Fibroblast of lung (primary cell): Measurements from ENCODE around the gene SEC11A. TPM values are rescaled to one million over a fixed set of nuclear protein-coding genes. Genes with fewer than 3 reads are reported as not detected.

Experiments
- DNase-seq, 2 donors: peaks; one replicate each; pipeline versions ENCODE4 v3.0.0 to v3.0.0-alpha.2; 2010; ENCODE audit warnings: low read depth in 2 of 2
- H2AFZ ChIP-seq: 2 replicates; pipeline ENCODE4 v1.5.1; 2012; ENCODE audit warnings: low read length, control low read depth, inconsistent platforms
- H3K27ac ChIP-seq: 2 replicates; pipeline ENCODE4 v1.5.1; 2011; ENCODE audit warnings: low read length, control low read depth; ENCODE audit not compliant: insufficient read depth
- H3K27me3 ChIP-seq: 2 replicates; pipeline ENCODE4 v1.5.1; 2011; ENCODE audit warnings: mild to moderate bottlenecking, low read length; ENCODE audit not compliant: control insufficient read depth, insufficient read depth
- H3K36me3 ChIP-seq: 2 replicates; pipeline ENCODE4 v1.5.1; 2011; ENCODE audit warnings: low read length; ENCODE audit not compliant: control insufficient read depth, insufficient read depth
- H3K4me1 ChIP-seq: 2 replicates; pipeline ENCODE4 v1.5.1; 2011; ENCODE audit warnings: low read length; ENCODE audit not compliant: control insufficient read depth, insufficient read depth; ENCODE audit errors: extremely low read depth
- H3K4me2 ChIP-seq: 2 replicates; pipeline ENCODE4 v1.5.1; 2011; ENCODE audit warnings: low read length, control low read depth; ENCODE audit not compliant: insufficient read depth; ENCODE audit errors: extremely low read depth
- H3K4me3 ChIP-seq, 4 experiments: fragments of 200-600 bp in 1 of 4; sonication (generic) in 1 of 4; replicated peaks in 1 of 4; 2 replicates each; pipeline ENCODE4 v1.5.1; 2011 to 2016; ENCODE audit warnings: low read length in 4 of 4, low read depth in 3 of 4, mild to moderate bottlenecking in 3 of 4, control low read depth in 2 of 4, inconsistent platforms in 1 of 4, mixed read lengths in 1 of 4; ENCODE audit not compliant: insufficient read depth in 1 of 4; ENCODE audit errors: control extremely low read depth in 1 of 4
- H3K79me2 ChIP-seq: 2 replicates; pipeline ENCODE4 v1.5.1; 2012; ENCODE audit warnings: mild to moderate bottlenecking, low read length, inconsistent platforms; ENCODE audit not compliant: control insufficient read depth, insufficient read depth
- H3K9ac ChIP-seq: 2 replicates; pipeline ENCODE4 v1.5.1; 2011; ENCODE audit warnings: mild to moderate bottlenecking, low read length, control low read depth; ENCODE audit not compliant: insufficient read depth
- H3K9me3 ChIP-seq: 2 replicates; pipeline ENCODE4 v1.5.1; 2012; ENCODE audit warnings: low read depth, low read length; ENCODE audit not compliant: control insufficient read depth, insufficient read depth
- H4K20me1 ChIP-seq: 2 replicates; pipeline ENCODE4 v1.5.1; 2011; ENCODE audit warnings: low read length; ENCODE audit not compliant: control insufficient read depth, insufficient read depth; ENCODE audit errors: extremely low read depth
- CTCF ChIP-seq, 2 donors: IDR thresholded peaks in 1 of 2; conservative IDR thresholded peaks in 1 of 2; 1 replicate in 1 of 2; 2 replicates in 1 of 2; pipeline ENCODE4 v1.5.1; 2011 to 2012; ENCODE audit warnings: low read length in 2 of 2, control low read depth in 1 of 2, inconsistent platforms in 1 of 2, low read depth in 1 of 2, mild to moderate bottlenecking in 1 of 2
- EZH2 ChIP-seq: IDR thresholded peaks from 2 replicates; pipeline ENCODE4 v1.5.1; 2012; ENCODE audit warnings: low read length, control low read depth, mild to moderate bottlenecking; ENCODE audit errors: missing control alignments
- polyA plus RNA-seq, 2 donors: library from polyadenylated mRNA; depleted of rRNA in 1 of 2; stranded (reverse) in 1 of 2; unstranded in 1 of 2; fragments of >200 nt; gene quantifications; 2 replicates each; pipeline ENCODE4 v1.2.1, GENCODE V29; 2011 to 2012; ENCODE audit warnings: missing spikeins in 1 of 2
- total RNA-seq: library from RNA; depleted of rRNA; stranded (reverse); fragments of >200 nt; gene quantifications from 2 replicates; pipeline ENCODE4 v1.2.1, GENCODE V29; 2014

Gene SEC11A
- total and polyA plus RNA-seq, 2 donors (not counting 1 experiment from before 2014, with no cell fraction given): 243 to 263 TPM

GRCh38 chr15:84764585-84764984 is 48.6 kb upstream of the SEC11A start:
- Histone ChIP-seq H4K20me1 (peaks cover 2% of the 10 kb centered on the region), H3K27ac (no peak overlapping the region), H3K79me2 (peaks cover 68% of the 10 kb centered on the region), H2AFZ (no peak overlapping the region), H3K4me2 (no peak overlapping the region), H3K36me3 (no peaks in the 10 kb centered on the region), H3K9me3 (no peaks in the 10 kb centered on the region), H3K4me1 (no peaks in the 10 kb centered on the region), H3K27me3 (no peaks in the 10 kb centered on the region), H3K4me3 (no peak overlapping the region), H3K9ac (no peak overlapping the region)
- TF ChIP-seq CTCF (conservative IDR thresholded peaks at IDR 0.05 in 1 of 2, IDR thresholded peaks at IDR 0.05 in 1 of 2; ENCODE audit: low read depth in 1 of 2, low read length in 2 of 2): no peak
- no peak for TF ChIP-seq EZH2
- DNase-seq: no peak

GRCh38 chr15:84762840-84763572 is 47.1 kb upstream of the SEC11A start:
- H3K27me3 ChIP-seq: no peaks in the 10 kb centered on the region
- H3K4me2 ChIP-seq: no peak overlapping the region
- H3K79me2 ChIP-seq: peaks cover 76% of the 10 kb centered on the region
- no peak overlapping the region for H3K27ac ChIP-seq
- H2AFZ ChIP-seq: no peak overlapping the region
- peaks cover 2% of the 10 kb centered on the region for H4K20me1 ChIP-seq
- DNase-seq: no peak
- H3K4me3 ChIP-seq: no peak overlapping the region
- TF ChIP-seq EZH2 (no peak), CTCF (conservative IDR thresholded peaks at IDR 0.05 in 1 of 2, IDR thresholded peaks at IDR 0.05 in 1 of 2; ENCODE audit: low read depth in 1 of 2, low read length in 2 of 2) (no peak)
- no peaks in the 10 kb centered on the region for H3K4me1 ChIP-seq
- no peaks in the 10 kb centered on the region for H3K9me3 ChIP-seq
- H3K36me3 ChIP-seq: no peaks in the 10 kb centered on the region
- no peak overlapping the region for H3K9ac ChIP-seq

- TF ChIP-seq CTCF (conservative IDR thresholded peaks at IDR 0.05 in 1 of 2, IDR thresholded peaks at IDR 0.05 in 1 of 2; ENCODE audit: low read depth in 1 of 2, low read length in 2 of 2) (no peak), EZH2 (no peak)
- Histone ChIP-seq H4K20me1 (peaks cover 2% of the 10 kb centered on the region), H3K27me3 (no peaks in the 10 kb centered on the region), H2AFZ (no peak overlapping the region), H3K9ac (no peak overlapping the region), H3K9me3 (no peaks in the 10 kb centered on the region), H3K36me3 (no peaks in the 10 kb centered on the region), H3K4me2 (no peak overlapping the region), H3K79me2 (peaks cover 83% of the 10 kb centered on the region), H3K4me1 (no peaks in the 10 kb centered on the region), H3K27ac (no peak overlapping the region), H3K4me3 (no peak overlapping the region)
- DNase-seq: peak in 1 of 2 donors; percentile 21
Observed at GRCh38 chr15:84761607-84762131, 45.7 kb upstream of the SEC11A start.
